ENCODE measurements around the gene STX3.

STX3 gene

DNA sequence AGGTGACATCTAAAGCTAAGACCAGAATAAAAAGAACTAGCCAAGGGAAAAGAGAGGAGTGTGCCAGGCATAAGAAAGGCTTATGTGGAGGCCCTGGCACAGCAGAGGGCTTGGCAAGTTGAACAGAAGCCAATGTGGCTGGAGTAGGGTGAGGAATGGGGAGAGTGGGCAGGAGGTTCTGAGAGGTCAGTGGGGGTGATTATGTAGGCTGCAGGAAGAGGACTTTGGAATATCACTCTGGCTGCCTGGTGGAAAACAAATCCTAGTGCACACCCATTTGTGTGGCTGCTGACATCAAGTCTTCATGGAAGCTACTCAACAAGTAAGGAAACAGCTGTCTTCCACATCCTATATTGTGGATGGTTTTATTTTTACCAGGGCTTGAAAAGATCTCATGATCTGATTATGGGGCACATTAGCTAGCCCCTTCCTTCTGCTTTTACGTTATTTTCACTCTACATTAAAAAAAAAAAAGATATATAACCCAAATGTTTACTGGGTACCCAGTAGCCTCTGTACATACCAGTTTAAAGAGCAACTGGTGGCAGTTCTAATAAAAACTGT is 52.0 kb downstream of the STX3 start:
- Mint-ChIP-seq H3K4me1 (peaks cover 16% of the 10 kb centered on the region), H3K36me3 (ENCODE audit: low read depth) (peaks cover 16% of the 10 kb centered on the region), H3K27me3 (ENCODE audit: low read depth, poor library complexity) (no peaks in the 10 kb centered on the region), H3K27ac (no peak overlapping the region), H3K4me3 (no peak overlapping the region), H3K9me3 (no peaks in the 10 kb centered on the region)
- DNase-seq: no peak
- TF ChIP-seq, protein P1, sequence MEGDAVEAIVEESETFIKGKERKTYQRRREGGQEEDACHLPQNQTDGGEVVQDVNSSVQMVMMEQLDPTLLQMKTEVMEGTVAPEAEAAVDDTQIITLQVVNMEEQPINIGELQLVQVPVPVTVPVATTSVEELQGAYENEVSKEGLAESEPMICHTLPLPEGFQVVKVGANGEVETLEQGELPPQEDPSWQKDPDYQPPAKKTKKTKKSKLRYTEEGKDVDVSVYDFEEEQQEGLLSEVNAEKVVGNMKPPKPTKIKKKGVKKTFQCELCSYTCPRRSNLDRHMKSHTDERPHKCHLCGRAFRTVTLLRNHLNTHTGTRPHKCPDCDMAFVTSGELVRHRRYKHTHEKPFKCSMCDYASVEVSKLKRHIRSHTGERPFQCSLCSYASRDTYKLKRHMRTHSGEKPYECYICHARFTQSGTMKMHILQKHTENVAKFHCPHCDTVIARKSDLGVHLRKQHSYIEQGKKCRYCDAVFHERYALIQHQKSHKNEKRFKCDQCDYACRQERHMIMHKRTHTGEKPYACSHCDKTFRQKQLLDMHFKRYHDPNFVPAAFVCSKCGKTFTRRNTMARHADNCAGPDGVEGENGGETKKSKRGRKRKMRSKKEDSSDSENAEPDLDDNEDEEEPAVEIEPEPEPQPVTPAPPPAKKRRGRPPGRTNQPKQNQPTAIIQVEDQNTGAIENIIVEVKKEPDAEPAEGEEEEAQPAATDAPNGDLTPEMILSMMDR (IDR thresholded peaks at IDR 0.05): no peak

DNA sequence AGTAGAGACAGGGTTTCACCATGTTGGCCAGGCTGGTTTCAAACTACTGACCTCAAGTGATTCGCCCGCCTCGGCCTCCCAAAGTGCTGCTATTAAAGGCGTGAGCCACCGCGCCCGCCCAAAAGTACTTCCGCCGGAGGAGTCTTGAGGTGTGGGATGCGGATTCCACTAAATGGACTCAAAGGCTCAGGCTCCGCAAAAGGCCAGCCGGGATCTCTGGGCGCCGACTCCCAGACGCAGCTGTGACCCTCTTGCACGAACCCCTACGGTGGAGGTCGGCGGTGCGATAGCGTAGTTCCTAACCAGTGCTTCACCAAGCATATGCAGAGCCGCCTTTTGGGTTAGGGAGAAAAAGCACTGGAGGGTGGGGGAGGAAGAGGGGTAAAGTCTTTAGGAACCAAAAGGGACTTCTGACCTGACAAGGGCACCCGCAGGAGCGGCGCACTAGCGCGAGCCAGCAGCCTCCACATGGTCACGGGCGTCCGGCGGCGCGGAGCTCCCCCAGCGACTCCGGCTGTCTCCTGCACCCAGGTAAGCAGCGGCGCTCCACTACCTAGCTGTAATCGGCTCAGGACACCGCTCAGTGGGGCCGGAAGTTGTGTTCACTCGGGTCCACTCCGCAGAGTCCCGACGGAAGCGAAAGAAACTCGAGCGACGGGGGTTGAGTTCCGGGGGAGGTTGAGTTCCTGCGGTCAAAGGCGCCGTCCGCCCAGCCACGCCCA is 55.2 kb downstream of the STX3 start, which contains the start of gene MRPL16:
Gene MRPL16 (minus strand): TSS at position 590 of the 722 bp plus-strand sequence. CDS start 120 bp downstream, at position 470.
- Mint-ChIP-seq H3K27me3 (ENCODE audit: low read depth, poor library complexity) (no peaks in the 10 kb centered on the region), H3K36me3 (ENCODE audit: low read depth) (peaks cover 16% of the 10 kb centered on the region), H3K27ac (peak within 1 kb of the TSS; percentile 98), H3K4me3 (peak within 1 kb of the TSS; percentile 95), H3K9me3 (no peaks in the 10 kb centered on the region), H3K4me1 (peaks cover 27% of the 10 kb centered on the region)
- TF ChIP-seq, protein P1 (IDR thresholded peaks at IDR 0.05): no peak
- DNase-seq: peak; percentile 87

DNA sequence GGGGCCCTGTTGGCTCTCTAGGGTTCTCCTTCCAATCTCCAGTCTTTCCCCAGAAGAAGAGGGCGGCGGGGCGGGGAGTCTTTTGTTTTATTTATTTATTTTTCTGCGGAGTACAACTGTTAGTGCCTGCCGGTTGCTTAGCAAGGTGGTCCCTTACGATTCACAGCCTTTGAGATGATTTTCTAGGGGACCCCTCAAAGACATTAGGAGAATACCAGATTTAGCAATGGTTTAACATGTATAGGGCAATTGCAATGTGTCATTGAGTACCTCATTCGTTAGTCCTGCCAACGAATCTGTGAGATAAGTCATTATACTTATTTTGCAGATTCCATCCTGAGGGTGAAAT is 55.7 kb downstream of the STX3 start:
- Mint-ChIP-seq H3K36me3 (ENCODE audit: low read depth) (peaks cover 16% of the 10 kb centered on the region), H3K4me3 (peak overlapping the region; percentile 95), H3K9me3 (no peaks in the 10 kb centered on the region), H3K4me1 (peaks cover 27% of the 10 kb centered on the region), H3K27me3 (ENCODE audit: low read depth, poor library complexity) (no peaks in the 10 kb centered on the region), H3K27ac (peak overlapping the region; percentile 98)
- TF ChIP-seq, protein P1 (IDR thresholded peaks at IDR 0.05): no peak
- no peak for DNase-seq

DNA sequence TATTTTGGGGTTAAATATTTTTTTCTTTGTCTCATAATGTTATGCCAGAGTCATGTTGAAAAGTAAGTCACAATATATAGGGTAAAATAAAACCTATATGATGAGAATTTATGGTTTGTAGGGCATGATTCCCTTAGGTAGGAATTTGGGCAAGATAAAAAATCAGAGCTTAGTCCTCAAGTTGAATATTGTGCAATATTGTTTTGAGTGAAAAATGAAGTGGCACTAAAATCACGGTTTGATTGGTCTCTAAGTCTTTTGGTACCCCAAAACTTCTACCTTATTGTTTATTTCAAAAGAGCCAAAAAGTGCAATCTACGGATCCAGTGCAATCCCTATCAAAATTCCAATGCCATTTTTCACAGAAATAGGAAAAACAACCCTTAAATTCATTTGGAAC is 57.0 kb downstream of the STX3 start:
- Mint-ChIP-seq H3K27ac (peak overlapping the region; percentile 74), H3K4me1 (peaks cover 27% of the 10 kb centered on the region)

DNA sequence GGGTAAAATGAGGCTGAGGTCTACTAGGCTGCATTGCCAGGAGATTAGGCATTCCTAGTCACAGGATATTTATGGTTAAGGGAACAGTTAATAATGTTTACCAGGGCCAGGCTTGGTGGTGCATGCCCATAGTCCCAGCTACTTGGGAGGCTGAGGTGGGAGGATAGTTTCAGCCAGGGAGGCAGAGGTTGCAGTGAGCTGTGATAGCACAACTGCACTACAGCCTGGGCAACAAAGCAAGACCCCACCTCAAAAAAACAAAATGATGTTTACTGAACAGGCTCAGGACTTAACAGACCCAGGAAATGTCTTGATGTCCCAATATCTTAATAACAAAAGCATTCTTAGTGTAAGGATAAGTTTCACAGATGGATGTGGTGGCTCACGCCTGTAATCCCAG is 58.2 kb downstream of the STX3 start:
- H3K27me3 Mint-ChIP-seq (ENCODE audit: low read depth, poor library complexity): peaks cover 3% of the 10 kb centered on the region
- no peak overlapping the region for H3K27ac Mint-ChIP-seq
- H3K9me3 Mint-ChIP-seq: no peaks in the 10 kb centered on the region
- H3K36me3 Mint-ChIP-seq (ENCODE audit: low read depth): peaks cover 5% of the 10 kb centered on the region
- TF ChIP-seq, protein P1 (IDR thresholded peaks at IDR 0.05): no peak
- peaks cover 27% of the 10 kb centered on the region for H3K4me1 Mint-ChIP-seq
- H3K4me3 Mint-ChIP-seq: no peak overlapping the region
- DNase-seq: no peak

More for the DNA sequence above, 57.0 kb downstream of the STX3 start:
- TF ChIP-seq, protein P1 (IDR thresholded peaks at IDR 0.05): no peak
- Mint-ChIP-seq H3K27me3 (ENCODE audit: low read depth, poor library complexity) (peaks cover under 1% of the 10 kb centered on the region), H3K36me3 (ENCODE audit: low read depth) (peaks cover 5% of the 10 kb centered on the region), H3K9me3 (no peaks in the 10 kb centered on the region), H3K4me3 (no peak overlapping the region)
- no peak for DNase-seq

DNA sequence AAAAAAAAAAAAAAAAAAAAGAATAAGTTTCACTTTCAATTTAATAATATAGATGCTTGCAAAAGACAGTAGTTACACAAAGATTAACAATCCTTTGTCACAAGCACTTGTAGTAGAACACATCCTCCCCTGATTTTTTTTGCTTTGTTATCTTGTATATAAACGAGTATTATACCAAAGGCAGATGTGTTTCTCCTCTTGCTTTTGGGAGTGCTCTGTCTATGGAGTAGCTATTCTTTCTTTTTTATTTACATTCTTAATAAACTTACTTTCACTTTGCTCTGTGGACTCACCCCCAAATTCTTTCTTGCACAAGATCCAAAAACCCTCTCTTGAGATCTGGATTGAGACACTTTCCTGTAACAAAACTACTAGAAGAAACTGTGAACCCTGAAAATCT is 58.8 kb downstream of the STX3 start:
- no peak overlapping the region for H3K27ac Mint-ChIP-seq
- peaks cover 27% of the 10 kb centered on the region for H3K4me1 Mint-ChIP-seq
- no peaks in the 10 kb centered on the region for H3K36me3 Mint-ChIP-seq (ENCODE audit: low read depth)

More for the DNA sequence above, 58.8 kb downstream of the STX3 start:
- H3K9me3 Mint-ChIP-seq: no peaks in the 10 kb centered on the region
- TF ChIP-seq, protein P1 (IDR thresholded peaks at IDR 0.05): no peak
- no peak overlapping the region for H3K4me3 Mint-ChIP-seq
- no peak for DNase-seq
- peaks cover 3% of the 10 kb centered on the region for H3K27me3 Mint-ChIP-seq (ENCODE audit: low read depth, poor library complexity)

All from nephron progenitor cell (in vitro differentiated cells).